Cardiac septum (tissue), 1 donor: ENCODE measurements around the gene ADRA1B. TPM values are rescaled to one million over a fixed set of nuclear protein-coding genes. Genes with fewer than 3 reads are reported as not detected.

Source experiments
- DNase-seq: peaks from one replicate; pipeline ENCODE4 v3.0.0-alpha.2; 2020; ENCODE audit warnings: low spot score
- intact Hi-C: fragments of 100-400 bp; cut with DNase I; formaldehyde crosslinking; loops from one replicate; pipeline ENCODE4 v1.14.0; 2022
- long read RNA-seq: library from polyadenylated mRNA; unstranded; transcript quantifications from one replicate; pipeline ENCODE4 v2.0.0, GENCODE V29; 2021
- total RNA-seq: library from RNA; stranded (reverse); fragmentation: NEBNext Ultra II Directional; extraction: Animal tissue kit (Norgen Biotek cat#: 25700); gene quantifications from one replicate; pipeline ENCODE4 v1.2.1, GENCODE V29; 2021
- donor health status: DM: no; HTN: no; CAD: no.

The ADRA1B gene
- 4.9 TPM for total RNA-seq
- long read RNA-seq, partial matches to known transcripts, result 0 of 1 reads
- long read RNA-seq, other reads (novel, unspliced or antisense), result 0 of 1 reads

GRCh38 chr5:159915904-159916840, at the start of gene ADRA1B:
ADRA1B (plus strand) TSS chr5:159916482; CDS start chr5:159916906, 424 bp downstream.
- DNase-seq, result peak; percentile 84
- intact Hi-C loops, result loop anchor here (2.0 to 5.0 kb wide), 3 partner anchors 139 to 471 kb away; no protein-coding TSS in a partner anchor

- DNase-seq, result no peak
- intact Hi-C loops, result no loop called here
Observed at GRCh38 chr5:159873680-159874079, 42.6 kb upstream of the ADRA1B start.

GRCh38 chr5:159874263-159874662, 42.0 kb upstream of the ADRA1B start:
- no peak for DNase-seq
- intact Hi-C loops, result no loop called here

GRCh38 chr5:159877016-159877415, 39.3 kb upstream of the ADRA1B start:
- no peak for DNase-seq
- intact Hi-C loops, result loop anchor here (5.0 kb wide), 1 partner anchor 105 kb away; no protein-coding TSS in a partner anchor

- intact Hi-C loops, result loop anchor here (5.0 kb wide), 1 partner anchor 106 kb away; no protein-coding TSS in a partner anchor
- DNase-seq, result no peak
Observed at GRCh38 chr5:159877894-159878448, 38.3 kb upstream of the ADRA1B start.

GRCh38 chr5:159878988-159879471, 37.3 kb upstream of the ADRA1B start:
- DNase-seq, result no peak
- intact Hi-C loops, result loop anchor here (5.0 kb wide), 1 partner anchor 107 kb away; no protein-coding TSS in a partner anchor

- DNase-seq, result no peak
- intact Hi-C loops, result no loop called here
Observed at GRCh38 chr5:159880676-159881075, 35.6 kb upstream of the ADRA1B start.

GRCh38 chr5:159881967-159882366, 34.3 kb upstream of the ADRA1B start:
- DNase-seq, result no peak
- intact Hi-C loops, result no loop called here

GRCh38 chr5:159883522-159883950, 32.7 kb upstream of the ADRA1B start:
- DNase-seq, result no peak
- intact Hi-C loops, result no loop called here

- DNase-seq, result no peak
- intact Hi-C loops, result no loop called here
Observed at GRCh38 chr5:159884917-159885620, 31.2 kb upstream of the ADRA1B start.

GRCh38 chr5:159886296-159886695, 30.0 kb upstream of the ADRA1B start:
- intact Hi-C loops, result no loop called here
- no peak for DNase-seq

GRCh38 chr5:159887050-159887449, 29.2 kb upstream of the ADRA1B start:
- intact Hi-C loops, result no loop called here
- DNase-seq, result no peak

- DNase-seq, result no peak
- intact Hi-C loops, result no loop called here
Observed at GRCh38 chr5:159888860-159889259, 27.4 kb upstream of the ADRA1B start.

- no peak for DNase-seq
- intact Hi-C loops, result no loop called here
Observed at GRCh38 chr5:159890141-159890540, 26.1 kb upstream of the ADRA1B start.

- DNase-seq, result no peak
- intact Hi-C loops, result no loop called here
Observed at GRCh38 chr5:159891371-159891770, 24.9 kb upstream of the ADRA1B start.

GRCh38 chr5:159893040-159893695, 23.1 kb upstream of the ADRA1B start:
- DNase-seq, result no peak
- intact Hi-C loops, result no loop called here

GRCh38 chr5:159894149-159894720, 22.0 kb upstream of the ADRA1B start:
- no peak for DNase-seq
- intact Hi-C loops, result no loop called here

GRCh38 chr5:159897786-159898393, 18.4 kb upstream of the ADRA1B start:
- intact Hi-C loops, result no loop called here
- no peak for DNase-seq
